Measurements from ENCODE around the gene COPG1.

DNA sequence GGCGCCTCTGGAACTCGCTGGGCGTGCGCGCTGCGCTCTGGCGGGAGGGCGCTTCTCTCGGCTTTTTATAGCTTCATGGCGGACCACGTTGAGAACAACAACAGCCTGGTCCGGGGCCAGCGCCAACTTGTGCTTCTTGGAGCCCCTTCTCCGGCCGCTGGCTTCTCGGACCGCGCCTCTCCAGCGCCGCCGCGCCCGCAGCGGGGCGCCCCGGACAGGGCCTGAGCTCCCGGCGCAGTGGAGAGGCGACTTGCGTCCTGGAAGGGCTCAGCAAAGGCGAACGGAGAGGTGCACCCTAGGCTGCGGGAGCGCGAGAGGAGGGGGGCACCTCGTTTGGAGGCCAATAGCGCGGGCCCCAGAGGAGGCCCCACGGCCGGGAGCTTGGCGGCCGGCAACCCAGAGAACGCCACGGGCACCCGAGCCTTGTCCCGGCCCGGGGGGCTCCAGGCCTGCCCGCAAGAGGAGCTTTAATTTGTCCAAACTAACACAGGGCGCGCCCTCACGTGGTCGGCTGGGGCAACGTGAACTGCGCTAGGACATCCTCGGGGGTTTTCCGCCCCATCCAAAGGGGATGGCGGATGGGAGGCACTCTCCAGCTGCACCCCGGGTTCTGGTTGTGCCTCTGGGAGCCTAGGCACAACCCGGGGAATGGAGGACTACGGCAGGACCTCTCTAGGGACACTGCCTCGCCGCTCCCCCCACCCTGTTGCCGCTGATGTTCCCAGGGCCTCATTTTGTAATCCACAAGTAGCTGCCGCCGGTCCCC, 67.0 kb downstream of the COPG1 start:
- TF ChIP-seq, protein P1, sequence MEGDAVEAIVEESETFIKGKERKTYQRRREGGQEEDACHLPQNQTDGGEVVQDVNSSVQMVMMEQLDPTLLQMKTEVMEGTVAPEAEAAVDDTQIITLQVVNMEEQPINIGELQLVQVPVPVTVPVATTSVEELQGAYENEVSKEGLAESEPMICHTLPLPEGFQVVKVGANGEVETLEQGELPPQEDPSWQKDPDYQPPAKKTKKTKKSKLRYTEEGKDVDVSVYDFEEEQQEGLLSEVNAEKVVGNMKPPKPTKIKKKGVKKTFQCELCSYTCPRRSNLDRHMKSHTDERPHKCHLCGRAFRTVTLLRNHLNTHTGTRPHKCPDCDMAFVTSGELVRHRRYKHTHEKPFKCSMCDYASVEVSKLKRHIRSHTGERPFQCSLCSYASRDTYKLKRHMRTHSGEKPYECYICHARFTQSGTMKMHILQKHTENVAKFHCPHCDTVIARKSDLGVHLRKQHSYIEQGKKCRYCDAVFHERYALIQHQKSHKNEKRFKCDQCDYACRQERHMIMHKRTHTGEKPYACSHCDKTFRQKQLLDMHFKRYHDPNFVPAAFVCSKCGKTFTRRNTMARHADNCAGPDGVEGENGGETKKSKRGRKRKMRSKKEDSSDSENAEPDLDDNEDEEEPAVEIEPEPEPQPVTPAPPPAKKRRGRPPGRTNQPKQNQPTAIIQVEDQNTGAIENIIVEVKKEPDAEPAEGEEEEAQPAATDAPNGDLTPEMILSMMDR (conservative IDR thresholded peaks at IDR 0.05; ENCODE audit: low read length): peak; percentile 71
- no peak for TF ChIP-seq EZH2phosphoT487 (IDR thresholded peaks at IDR 0.05; ENCODE audit: borderline replicate concordance)
